PFSK-1 (cell line): ENCODE measurements around the gene CASP5.

Experiments
- FOXP2 ChIP-seq: optimal IDR thresholded peaks from 2 replicates; pipeline ENCODE3; 2011; ENCODE audit warnings: borderline replicate concordance, control low read depth, inconsistent platforms; ENCODE audit not compliant: insufficient read depth; ENCODE audit errors: extremely low read length, extremely low read depth
- POLR2AphosphoS5 ChIP-seq: IDR thresholded peaks from 2 replicates; pipeline ENCODE4 v1.6.1; 2012; ENCODE audit warnings: low read depth, mild to moderate bottlenecking, control low read depth, low read length, moderate library complexity
- SIN3A ChIP-seq: IDR thresholded peaks from 2 replicates; pipeline ENCODE4 v1.6.1; 2012; ENCODE audit warnings: mild to moderate bottlenecking, low read length, moderate library complexity, borderline replicate concordance; ENCODE audit not compliant: insufficient read depth
- TAF1 ChIP-seq: IDR thresholded peaks from 2 replicates; pipeline ENCODE4 v1.6.1; 2012; ENCODE audit warnings: low read length, control low read depth, borderline replicate concordance; ENCODE audit not compliant: insufficient read depth
- TF ChIP-seq, protein P1 (sequence below), 2 experiments: IDR thresholded peaks; 2 replicates each; pipeline versions ENCODE4 v1.6.1 to v1.8.0; 2011 to 2012; ENCODE audit warnings: low read depth in 2 of 2, low read length in 2 of 2, control low read depth in 1 of 2, inconsistent platforms in 1 of 2, mild to moderate bottlenecking in 1 of 2, moderate library complexity in 1 of 2; ENCODE audit not compliant: insufficient read depth in 1 of 2

DNA sequence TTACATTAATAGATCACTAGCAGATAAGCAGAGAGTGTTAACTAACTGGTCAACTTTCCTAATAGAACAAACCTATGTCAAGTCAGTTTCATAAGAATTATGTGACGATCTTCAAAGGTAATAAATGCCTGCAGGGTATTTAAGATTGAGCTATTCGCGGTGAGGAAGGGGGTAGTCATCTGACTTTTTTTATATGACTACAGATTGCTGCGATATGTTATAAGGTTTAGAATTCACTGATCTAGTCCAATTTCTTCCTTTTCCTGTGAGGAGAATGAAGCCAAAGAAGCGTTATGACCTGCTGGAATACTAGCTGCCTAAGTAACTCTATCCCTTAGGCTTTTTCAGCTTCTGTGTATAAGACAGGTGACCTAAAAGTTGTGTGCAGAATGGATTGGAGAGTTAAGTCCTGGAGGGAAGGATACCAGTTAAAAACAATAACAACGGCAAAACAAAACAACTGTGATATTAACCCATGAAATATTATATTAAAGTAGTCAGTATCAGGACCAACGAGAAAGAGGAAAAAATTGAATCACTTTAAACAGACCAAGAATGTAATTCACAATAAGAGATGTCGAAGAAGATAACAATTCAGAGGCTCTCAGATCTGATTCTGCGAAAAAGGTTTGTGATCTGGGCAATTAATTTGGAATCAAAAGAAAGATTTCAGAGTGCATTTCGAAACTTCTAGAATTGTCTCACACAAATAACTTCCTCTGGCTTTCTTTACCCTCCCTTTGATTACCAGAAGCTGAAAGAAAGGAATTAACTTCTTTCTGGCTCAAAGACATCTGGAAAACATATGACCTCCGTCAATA lies 55.2 kb downstream of the CASP5 start:
- TF ChIP-seq TAF1 (no peak), POLR2AphosphoS5 (no peak), SIN3A (no peak), FOXP2 (no peak)
- TF ChIP-seq, protein P1, sequence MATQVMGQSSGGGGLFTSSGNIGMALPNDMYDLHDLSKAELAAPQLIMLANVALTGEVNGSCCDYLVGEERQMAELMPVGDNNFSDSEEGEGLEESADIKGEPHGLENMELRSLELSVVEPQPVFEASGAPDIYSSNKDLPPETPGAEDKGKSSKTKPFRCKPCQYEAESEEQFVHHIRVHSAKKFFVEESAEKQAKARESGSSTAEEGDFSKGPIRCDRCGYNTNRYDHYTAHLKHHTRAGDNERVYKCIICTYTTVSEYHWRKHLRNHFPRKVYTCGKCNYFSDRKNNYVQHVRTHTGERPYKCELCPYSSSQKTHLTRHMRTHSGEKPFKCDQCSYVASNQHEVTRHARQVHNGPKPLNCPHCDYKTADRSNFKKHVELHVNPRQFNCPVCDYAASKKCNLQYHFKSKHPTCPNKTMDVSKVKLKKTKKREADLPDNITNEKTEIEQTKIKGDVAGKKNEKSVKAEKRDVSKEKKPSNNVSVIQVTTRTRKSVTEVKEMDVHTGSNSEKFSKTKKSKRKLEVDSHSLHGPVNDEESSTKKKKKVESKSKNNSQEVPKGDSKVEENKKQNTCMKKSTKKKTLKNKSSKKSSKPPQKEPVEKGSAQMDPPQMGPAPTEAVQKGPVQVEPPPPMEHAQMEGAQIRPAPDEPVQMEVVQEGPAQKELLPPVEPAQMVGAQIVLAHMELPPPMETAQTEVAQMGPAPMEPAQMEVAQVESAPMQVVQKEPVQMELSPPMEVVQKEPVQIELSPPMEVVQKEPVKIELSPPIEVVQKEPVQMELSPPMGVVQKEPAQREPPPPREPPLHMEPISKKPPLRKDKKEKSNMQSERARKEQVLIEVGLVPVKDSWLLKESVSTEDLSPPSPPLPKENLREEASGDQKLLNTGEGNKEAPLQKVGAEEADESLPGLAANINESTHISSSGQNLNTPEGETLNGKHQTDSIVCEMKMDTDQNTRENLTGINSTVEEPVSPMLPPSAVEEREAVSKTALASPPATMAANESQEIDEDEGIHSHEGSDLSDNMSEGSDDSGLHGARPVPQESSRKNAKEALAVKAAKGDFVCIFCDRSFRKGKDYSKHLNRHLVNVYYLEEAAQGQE (IDR thresholded peaks at IDR 0.05; ENCODE audit: insufficient read depth in 1 of 2, low read depth in 2 of 2, low read length in 2 of 2): no peak
